GM18951 (cell line): ENCODE measurements around the gene FGL2.

ENCODE experiments used
- POLR2A ChIP-seq: IDR thresholded peaks from 4 replicates; pipeline ENCODE4 v1.6.1; 2011; ENCODE audit warnings: mild to moderate bottlenecking; ENCODE audit not compliant: insufficient read length, insufficient read depth; ENCODE audit errors: extremely low read depth
- in situ Hi-C: fragments of 300-500 bp; cut with MboI; formaldehyde crosslinking; loops from one replicate; pipeline ENCODE4 v1.12.0; 2022; ENCODE audit warnings: low sequenced_read_pairs, mixed read lengths, inconsistent platforms; ENCODE audit not compliant: unreplicated experiment

Gene FGL2, protein sequence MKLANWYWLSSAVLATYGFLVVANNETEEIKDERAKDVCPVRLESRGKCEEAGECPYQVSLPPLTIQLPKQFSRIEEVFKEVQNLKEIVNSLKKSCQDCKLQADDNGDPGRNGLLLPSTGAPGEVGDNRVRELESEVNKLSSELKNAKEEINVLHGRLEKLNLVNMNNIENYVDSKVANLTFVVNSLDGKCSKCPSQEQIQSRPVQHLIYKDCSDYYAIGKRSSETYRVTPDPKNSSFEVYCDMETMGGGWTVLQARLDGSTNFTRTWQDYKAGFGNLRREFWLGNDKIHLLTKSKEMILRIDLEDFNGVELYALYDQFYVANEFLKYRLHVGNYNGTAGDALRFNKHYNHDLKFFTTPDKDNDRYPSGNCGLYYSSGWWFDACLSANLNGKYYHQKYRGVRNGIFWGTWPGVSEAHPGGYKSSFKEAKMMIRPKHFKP

DNA sequence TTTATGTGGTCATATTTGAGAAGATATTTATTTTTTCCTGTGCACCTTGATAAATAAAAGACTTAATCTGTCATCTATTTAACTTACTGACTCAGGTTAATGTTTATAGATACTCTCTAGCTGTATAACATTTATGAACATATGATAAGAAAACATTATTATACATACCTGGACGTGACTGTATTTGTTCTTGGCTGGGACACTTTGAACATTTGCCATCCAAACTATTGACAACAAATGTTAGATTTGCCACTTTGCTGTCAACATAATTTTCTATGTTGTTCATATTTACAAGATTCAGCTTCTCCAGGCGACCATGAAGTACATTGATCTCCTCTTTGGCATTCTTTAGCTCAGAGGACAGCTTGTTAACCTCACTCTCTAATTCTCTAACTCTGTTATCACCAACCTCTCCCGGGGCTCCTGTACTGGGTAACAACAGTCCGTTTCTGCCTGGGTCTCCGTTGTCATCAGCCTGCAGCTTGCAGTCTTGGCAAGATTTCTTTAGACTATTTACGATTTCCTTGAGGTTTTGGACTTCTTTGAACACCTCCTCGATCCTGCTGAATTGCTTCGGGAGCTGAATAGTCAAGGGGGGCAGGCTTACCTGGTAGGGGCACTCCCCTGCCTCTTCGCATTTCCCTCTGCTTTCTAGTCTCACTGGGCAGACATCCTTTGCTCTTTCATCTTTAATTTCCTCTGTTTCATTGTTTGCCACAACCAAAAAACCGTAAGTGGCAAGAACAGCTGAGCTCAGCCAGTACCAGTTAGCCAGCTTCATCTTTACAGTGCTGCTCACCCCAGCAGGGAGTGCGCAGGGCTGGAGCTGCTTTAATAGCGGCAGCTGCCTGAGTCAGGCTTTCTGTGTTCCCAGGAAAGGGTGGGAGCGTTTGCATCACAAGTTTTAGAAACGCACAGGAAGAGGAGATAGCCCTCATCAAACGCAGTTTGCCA is at the start of gene FGL2:
TSS of gene FGL2 (minus strand) at position 807 of the 954 bp plus-strand sequence. CDS start at position 781, 26 bp downstream.
- in situ Hi-C loops = no loop called here
- peak; percentile 55 for TF ChIP-seq POLR2A

- in situ Hi-C loops = loop anchor here (10.0 kb wide), 1 partner anchor 123 kb away; the partner anchor contains the start of gene CCDC146
These were observed 48.5 kb upstream of the FGL2 start for GRCh38 chr7:77248154-77248553.

DNA sequence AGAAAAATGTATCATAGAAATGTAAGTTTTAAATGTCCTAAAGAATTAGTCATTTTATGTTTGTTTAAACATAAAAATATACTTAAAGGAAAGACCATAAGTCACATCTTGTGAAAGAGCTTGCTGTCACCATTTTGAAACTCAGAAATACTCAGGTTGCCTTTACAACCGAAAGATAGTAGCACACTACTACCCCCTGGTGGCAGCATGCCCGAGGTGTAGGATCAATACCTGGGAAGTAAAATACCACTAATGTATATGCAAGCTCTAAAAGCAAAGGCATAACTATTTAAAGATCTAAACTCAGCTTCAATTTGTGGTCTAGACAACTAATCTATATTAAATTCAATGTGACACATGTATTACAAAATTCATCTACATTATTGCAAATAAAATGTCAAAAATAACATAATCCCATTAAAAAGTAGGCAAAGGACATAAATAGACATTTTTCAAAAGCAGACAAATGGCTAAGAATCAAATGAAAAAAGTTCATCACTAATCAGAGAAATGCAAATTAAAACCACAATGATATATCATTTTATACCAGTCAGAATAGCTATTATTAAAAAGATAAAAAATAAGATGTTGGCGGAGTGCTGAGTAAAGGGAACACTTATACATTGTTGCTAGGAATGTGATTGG is 47.7 kb upstream of the FGL2 start:
- in situ Hi-C loops = loop anchor here (10.0 kb wide), 1 partner anchor 123 kb away; the partner anchor contains the start of gene CCDC146
- no peak for TF ChIP-seq POLR2A

More at GRCh38 chr7:77248154-77248553, 48.5 kb upstream of the FGL2 start:
- TF ChIP-seq POLR2A = no peak

- in situ Hi-C loops = loop anchor here (10.0 kb wide), 1 partner anchor 121 kb away; the partner anchor contains the start of gene CCDC146
- TF ChIP-seq POLR2A = no peak
These were observed 46.5 kb upstream of the FGL2 start for GRCh38 chr7:77246026-77246640.

DNA sequence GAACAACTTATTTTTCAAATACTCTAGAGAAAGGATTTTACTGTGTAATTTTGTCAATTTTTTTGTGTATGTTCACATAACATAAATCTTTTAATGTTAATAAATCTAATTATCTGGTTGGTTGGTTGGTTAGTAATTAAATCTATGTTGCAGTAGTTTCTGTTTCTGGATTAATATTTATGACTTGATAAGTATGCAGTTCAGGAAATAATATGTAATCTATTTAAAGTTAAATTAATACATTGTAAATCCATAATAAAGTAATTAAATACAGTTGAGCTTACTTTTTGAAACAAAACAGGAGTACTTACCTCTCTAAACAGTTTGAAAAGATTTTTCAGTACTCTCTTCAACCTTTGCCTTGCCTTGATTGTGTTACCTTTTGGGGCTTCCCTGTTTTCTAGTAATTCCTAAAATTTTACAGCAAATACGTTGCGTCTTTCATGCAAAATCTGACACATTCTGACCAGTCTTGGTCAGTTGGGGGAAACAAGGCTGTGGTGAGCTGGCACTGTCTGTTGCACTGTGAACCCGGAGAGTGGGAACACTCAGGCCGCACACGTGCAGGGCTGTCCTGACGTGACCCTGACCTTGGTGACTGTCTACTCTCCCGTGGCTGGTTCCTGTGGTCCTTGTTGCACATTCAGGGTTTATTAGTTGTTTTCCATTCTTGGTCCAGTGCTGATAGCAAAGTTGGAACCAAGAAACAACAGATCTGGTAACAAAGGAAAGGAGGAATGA is 45.6 kb upstream of the FGL2 start:
- no peak for TF ChIP-seq POLR2A
- in situ Hi-C loops = loop anchor here (10.0 kb wide), 1 partner anchor 120 kb away; the partner anchor contains the start of gene CCDC146

- TF ChIP-seq POLR2A = no peak
- in situ Hi-C loops = loop anchor here (10.0 kb wide), 1 partner anchor 120 kb away; the partner anchor contains the start of gene CCDC146
These were observed 44.8 kb upstream of the FGL2 start for GRCh38 chr7:77244222-77244934.

- TF ChIP-seq POLR2A = no peak
- in situ Hi-C loops = loop anchor here (10.0 kb wide), 1 partner anchor 118 kb away; the partner anchor contains the start of gene CCDC146
These were observed 42.9 kb upstream of the FGL2 start for GRCh38 chr7:77242554-77242953.

DNA sequence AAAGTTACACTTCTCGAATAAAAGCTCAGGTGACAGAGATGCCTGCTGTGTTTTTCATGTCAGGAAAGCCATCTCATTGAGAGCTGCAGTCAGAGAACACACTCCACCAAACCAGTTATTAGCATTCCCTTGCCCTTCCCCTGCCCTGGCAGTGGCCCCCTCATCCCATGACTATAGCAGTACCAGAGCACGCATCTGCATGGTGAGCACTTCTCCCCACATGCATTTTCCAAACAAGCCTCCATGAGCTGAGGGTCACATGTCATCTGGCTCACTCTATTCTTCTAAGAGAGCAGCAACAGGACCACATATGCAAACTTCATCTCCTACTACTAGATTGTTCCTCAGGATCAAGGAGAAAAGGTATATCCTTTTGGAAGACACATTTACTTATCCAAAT is 42.4 kb upstream of the FGL2 start:
- no peak for TF ChIP-seq POLR2A
- in situ Hi-C loops = loop anchor here (10.0 kb wide), 1 partner anchor 117 kb away; the partner anchor contains the start of gene CCDC146

DNA sequence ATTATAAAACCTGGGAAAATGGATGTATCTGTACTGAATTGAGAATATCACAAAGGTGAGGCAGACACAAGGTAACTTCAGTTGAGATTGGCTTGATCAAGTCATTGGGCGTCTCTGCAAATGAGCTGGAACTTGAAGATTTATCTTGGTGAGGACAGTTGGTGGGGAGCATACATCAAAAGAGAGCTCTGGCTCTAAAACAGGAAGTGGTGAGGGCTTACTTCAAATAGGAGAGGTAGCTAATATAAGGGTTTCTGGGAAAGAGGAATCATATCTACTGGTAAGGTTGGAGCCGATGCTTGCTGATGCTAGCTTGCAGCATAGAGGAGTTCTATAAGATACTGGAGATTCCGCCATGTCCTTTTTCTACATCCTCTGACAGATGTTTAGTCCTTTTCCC is 39.9 kb upstream of the FGL2 start:
- in situ Hi-C loops = no loop called here
- TF ChIP-seq POLR2A = no peak

DNA sequence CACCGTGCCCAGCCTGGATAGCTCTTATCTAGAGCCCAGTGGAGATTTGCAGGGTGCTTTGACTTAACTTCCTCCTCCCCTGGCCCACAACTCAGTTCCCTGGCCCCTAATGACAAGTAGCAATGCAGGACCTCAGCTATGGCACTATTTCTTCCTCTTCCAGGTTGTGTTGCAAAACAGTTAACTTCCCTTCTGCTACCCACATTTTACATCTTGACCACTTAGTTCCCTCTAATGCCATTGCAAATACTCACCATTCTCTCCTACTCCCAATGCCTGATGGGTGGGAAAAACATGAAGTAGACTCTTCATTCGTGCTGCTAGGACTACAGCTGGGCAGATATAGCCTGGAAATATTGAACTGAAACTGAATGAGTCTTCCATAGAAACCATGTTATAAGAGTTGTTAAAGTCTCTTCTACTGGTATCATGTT is 39.1 kb upstream of the FGL2 start:
- in situ Hi-C loops = no loop called here
- TF ChIP-seq POLR2A = no peak

- in situ Hi-C loops = no loop called here
- no peak for TF ChIP-seq POLR2A
These were observed 35.7 kb upstream of the FGL2 start for GRCh38 chr7:77235276-77235675.
